Transverse colon (tissue), 4 donors: ENCODE results near the gene BCAR3. TPM values are rescaled to one million over a fixed set of nuclear protein-coding genes. Genes with fewer than 3 reads are reported as not detected.

Experiments
- DNase-seq: peaks from one replicate; pipeline ENCODE4 v3.0.0-alpha.2; 2019
- H3K27ac ChIP-seq, 4 donors: fragments of 200-600 bp; sonication (generic); 2 replicates each; pipeline ENCODE4 v1.5.1; 2016 to 2018; ENCODE audit warnings: inconsistent platforms in 4 of 4
- H3K27me3 ChIP-seq: fragments of 200-600 bp; sonication (generic); 2 replicates; pipeline ENCODE4 v1.5.1; 2017; ENCODE audit warnings: inconsistent platforms
- H3K36me3 ChIP-seq, 4 donors: fragments of 200-600 bp; sonication (generic); 2 replicates each; pipeline ENCODE4 v1.5.1; 2017 to 2019; ENCODE audit warnings: inconsistent platforms in 4 of 4
- H3K4me1 ChIP-seq, 4 donors: fragments of 200-600 bp; sonication (generic); 2 replicates each; pipeline ENCODE4 v1.5.1; 2017 to 2020; ENCODE audit warnings: inconsistent platforms in 4 of 4
- H3K4me3 ChIP-seq, 4 donors: fragments of 200-600 bp; sonication (generic); 1 replicate in 1 of 4; 2 replicates in 3 of 4; pipeline versions ENCODE4 v1.5.1 to v1.6.1; 2017 to 2019; ENCODE audit warnings: inconsistent platforms in 4 of 4
- H3K9me3 ChIP-seq, 2 donors: fragments of 200-600 bp; sonication (generic); 2 replicates each; pipeline ENCODE4 v1.5.1; 2017 to 2019; ENCODE audit warnings: inconsistent platforms in 2 of 2
- CTCF ChIP-seq, 5 experiments: fragments of 200-600 bp in 3 of 5; fragments of 450-650 bp in 2 of 5; sonication (generic) in 3 of 5; IDR thresholded peaks; 1 replicate in 2 of 5; 2 replicates in 3 of 5; pipeline ENCODE4 v1.5.1; 2016 to 2017; ENCODE audit warnings: antibody characterized with exemption in 5 of 5, inconsistent platforms in 3 of 5, mild to moderate bottlenecking in 2 of 5, moderate library complexity in 1 of 5
- EP300 ChIP-seq: sonication (generic); formaldehyde crosslinking; IDR thresholded peaks from one replicate; pipeline ENCODE4 v1.6.1; 2017; ENCODE audit warnings: antibody characterized with exemption, low read depth
- POLR2A ChIP-seq: fragments of 450-650 bp; IDR thresholded peaks from one replicate; pipeline ENCODE4 v1.6.1; 2016; ENCODE audit warnings: antibody characterized with exemption, mild to moderate bottlenecking, moderate library complexity
- POLR2AphosphoS5 ChIP-seq, 3 donors: sonication (generic); formaldehyde crosslinking; IDR thresholded peaks; one replicate each; pipeline ENCODE4 v1.6.1; 2016; ENCODE audit warnings: antibody characterized with exemption in 3 of 3
- WGBS, 2 donors: methylation state at CpG; one replicate each; pipeline ENCODE4 v1.1.5; 2018; ENCODE audit warnings: low coverage in 1 of 2; 5-methylcytosine and 5-hydroxymethylcytosine counted together
- in situ Hi-C, 4 donors: fragments of 200-750 bp; cut with MboI; loops; one replicate each; pipeline versions ENCODE4 v1.15.0 to v1.15.1; 2017; ENCODE audit warnings: low sequenced_read_pairs in 3 of 4, low pct_ligation_motif_present in 1 of 4, low pct_unique_long_range_greater_than_20kb in 1 of 4
- intact Hi-C: fragments of 100-400 bp; cut with DNase I; formaldehyde crosslinking; loops from one replicate; pipeline ENCODE4 v1.15.1; 2023; ENCODE audit warnings: low total_unique reads
- total RNA-seq, 4 donors: library from RNA; depleted of rRNA; stranded (reverse); fragments of >200 nt; gene quantifications; one replicate each; pipeline ENCODE4 v1.1.0, GENCODE V29; 2016

The BCAR3 gene
- total RNA-seq, 4 donors from 2014 or later = 12.3 to 71.7 (median 40.5) TPM

GRCh38 chr1:93576346-93576745 lies 105.3 kb downstream of the BCAR3 start:
- 80% methylated on average over 2 to 9 of the region's 9 CpGs for WGBS, 2 donors
- no peak for DNase-seq

GRCh38 chr1:93575621-93576284 lies 105.9 kb downstream of the BCAR3 start:
- TF ChIP-seq CTCF (IDR thresholded peaks at IDR 0.05) (no peak), EP300 (no peak), POLR2AphosphoS5 (IDR thresholded peaks at IDR 0.05) (no peak), POLR2A (no peak)
- H3K36me3 ChIP-seq = peaks cover 0 to 22% (median 4%) of the 10 kb centered on the region in 4 donors
- no peak overlapping the region for H3K27ac ChIP-seq
- no peaks in the 10 kb centered on the region for H3K9me3 ChIP-seq
- no peak for DNase-seq
- in situ Hi-C loops = no loop called here
- H3K4me3 ChIP-seq = no peak overlapping the region
- peaks cover 0 to 32% (median 25%) of the 10 kb centered on the region in 4 donors for H3K4me1 ChIP-seq
- intact Hi-C loops = no loop called here
- H3K27me3 ChIP-seq = no peaks in the 10 kb centered on the region
- 91 to 100% methylated on average over 2 to 10 of the region's 10 CpGs for WGBS, 2 donors

More at GRCh38 chr1:93576346-93576745, 105.3 kb downstream of the BCAR3 start:
- TF ChIP-seq CTCF (IDR thresholded peaks at IDR 0.05) = no peak
- no peak for TF ChIP-seq POLR2A
- no peaks in the 10 kb centered on the region for H3K9me3 ChIP-seq
- peaks cover 0 to 38% (median 26%) of the 10 kb centered on the region in 4 donors for H3K4me1 ChIP-seq
- in situ Hi-C loops = no loop called here
- H3K27me3 ChIP-seq = no peaks in the 10 kb centered on the region
- intact Hi-C loops = no loop called here
- peaks cover 0 to 18% (median 4%) of the 10 kb centered on the region in 4 donors for H3K36me3 ChIP-seq
- H3K4me3 ChIP-seq = no peak overlapping the region
- H3K27ac ChIP-seq = no peak overlapping the region

GRCh38 chr1:93574991-93575390 lies 106.6 kb downstream of the BCAR3 start:
- Histone ChIP-seq H3K4me3 (no peak overlapping the region), H3K9me3 (no peaks in the 10 kb centered on the region), H3K27ac (no peak overlapping the region), H3K36me3 (peaks cover 0 to 30% (median 4%) of the 10 kb centered on the region in 4 donors), H3K4me1 (peaks cover 0 to 25% (median 19%) of the 10 kb centered on the region in 4 donors), H3K27me3 (no peaks in the 10 kb centered on the region)
- DNase-seq = no peak
- intact Hi-C loops (no loop called here), in situ Hi-C loops (no loop called here)
- no peak for TF ChIP-seq POLR2AphosphoS5 (IDR thresholded peaks at IDR 0.05)
- no peak for TF ChIP-seq CTCF (IDR thresholded peaks at IDR 0.05)
- no peak for TF ChIP-seq EP300
- TF ChIP-seq POLR2A = no peak
- 84 to 96% methylated on average over 5 to 6 of the region's 6 CpGs for WGBS, 2 donors

GRCh38 chr1:93574511-93574910 lies 107.1 kb downstream of the BCAR3 start:
- DNase-seq = no peak
- WGBS, 2 donors = 95 to 96% methylated on average over 6 to 7 of the region's 7 CpGs
- H3K4me3 ChIP-seq = no peak overlapping the region
- peaks cover 0 to 32% (median 4%) of the 10 kb centered on the region in 4 donors for H3K36me3 ChIP-seq
- in situ Hi-C loops = no loop called here
- no peaks in the 10 kb centered on the region for H3K27me3 ChIP-seq
- TF ChIP-seq EP300 = no peak
- intact Hi-C loops = no loop called here
- no peaks in the 10 kb centered on the region for H3K9me3 ChIP-seq
- H3K27ac ChIP-seq = no peak overlapping the region
- peaks cover 0 to 20% (median 15%) of the 10 kb centered on the region in 4 donors for H3K4me1 ChIP-seq
